Adrenal gland (tissue), 5 donors: Measurements from ENCODE around the gene SWAP70.

Experiments
- CTCF ChIP-seq, 6 experiments: fragments of 450-650 bp in 4 of 6; fragments of 200-600 bp in 2 of 6; sonication (generic) in 1 of 6; IDR thresholded peaks; 1 replicate in 5 of 6; 2 replicates in 1 of 6; pipeline versions ENCODE4 v1.5.1 to v1.8.0; 2016 to 2021; ENCODE audit warnings: antibody characterized with exemption in 6 of 6, mild to moderate bottlenecking in 2 of 6, moderate library complexity in 1 of 6
- POLR2A ChIP-seq, 2 donors: fragments of 450-650 bp; IDR thresholded peaks; one replicate each; pipeline ENCODE4 v1.6.1; 2017; ENCODE audit warnings: antibody characterized with exemption in 2 of 2, mild to moderate bottlenecking in 2 of 2, moderate library complexity in 1 of 2
- donor health status: DM: no; HTN: no; CAD: no.

- TF ChIP-seq CTCF (IDR thresholded peaks at IDR 0.05) (no peak), POLR2A (IDR thresholded peaks at IDR 0.05) (no peak)
Observed at GRCh38 chr11:9761441-9761945, 97.6 kb downstream of the SWAP70 start.
